AG04449 (cell line): ENCODE measurements around the gene ACHE.

Experiments
- CTCF ChIA-PET: fragments of 350-600 bp; formaldehyde crosslinking; extraction: SDS; loops from one replicate; lab custom pipeline; 2021; ENCODE audit warnings: antibody characterized with exemption; lab: Yijun Ruan, JAX
- POLR2A ChIA-PET: fragments of 400-600, 350-600 bp; formaldehyde crosslinking; extraction: SDS; loops from one replicate; lab custom pipeline; 2020; ENCODE audit warnings: antibody characterized with exemption, inconsistent platforms; lab: Yijun Ruan, JAX
- DNase-seq: peaks from one replicate; pipeline ENCODE4 v3.0.0-alpha.2; 2010; ENCODE audit warnings: low read depth, low spot score
- H3K4me3 ChIP-seq: 2 replicates; pipeline ENCODE4 v1.5.1; 2011; ENCODE audit warnings: low read depth, mild to moderate bottlenecking, control low read depth, low read length
- TF ChIP-seq, protein P1 (sequence below): IDR thresholded peaks from one replicate; pipeline ENCODE4 v1.5.1; 2011; ENCODE audit warnings: mild to moderate bottlenecking, moderate library complexity, low read length, control low read depth, inconsistent platforms; ENCODE audit not compliant: insufficient read depth; ENCODE audit errors: missing control alignments

Gene ACHE

DNA sequence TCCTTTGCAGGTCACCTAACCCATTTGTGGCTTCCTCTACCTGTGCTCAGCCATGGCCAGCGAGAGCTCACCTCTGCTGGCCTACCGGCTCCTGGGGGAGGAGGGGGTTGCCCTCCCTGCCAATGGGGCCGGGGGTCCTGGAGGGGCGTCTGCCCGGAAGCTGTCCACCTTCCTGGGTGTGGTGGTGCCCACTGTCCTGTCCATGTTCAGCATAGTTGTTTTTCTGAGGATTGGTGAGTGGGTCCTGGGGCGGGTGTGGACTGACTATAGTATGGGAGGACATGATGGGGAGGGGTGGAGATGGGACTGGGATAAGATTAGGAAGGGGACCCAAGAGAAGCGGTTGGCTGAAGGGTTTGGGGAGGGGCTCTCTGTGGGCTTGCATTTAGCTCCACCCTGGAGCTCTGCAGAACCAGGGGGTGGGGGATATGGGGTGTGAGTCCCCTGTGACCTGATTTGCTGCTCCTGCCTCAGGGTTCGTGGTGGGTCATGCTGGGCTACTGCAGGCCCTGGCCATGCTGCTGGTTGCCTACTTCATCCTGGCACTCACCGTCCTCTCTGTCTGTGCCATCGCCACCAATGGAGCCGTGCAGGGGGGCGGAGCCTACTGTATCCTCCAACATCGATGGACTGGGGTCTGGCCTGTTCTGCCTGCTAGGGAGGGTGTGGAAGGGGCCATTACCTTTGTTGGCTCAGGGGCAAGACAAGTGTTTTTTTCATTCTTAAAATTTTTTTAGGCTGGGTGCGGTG is 41.4 kb downstream of the ACHE start:
- ChIA-PET POLR2A (interaction anchor here (2.0 kb wide), 1 partner anchor 268 kb away, joined by 5 read pairs; the partner anchor contains the start of genes FBXO24 and LRCH4), CTCF (interaction anchor here (1.1 to 7.4 kb wide), 7 partner anchors 10 to 163 kb away, joined by 4 to 330 read pairs (median 14); partner anchors contain the start of genes EPO and POP7)
- DNase-seq = no peak
- H3K4me3 ChIP-seq = no peak overlapping the region
- TF ChIP-seq, protein P1, sequence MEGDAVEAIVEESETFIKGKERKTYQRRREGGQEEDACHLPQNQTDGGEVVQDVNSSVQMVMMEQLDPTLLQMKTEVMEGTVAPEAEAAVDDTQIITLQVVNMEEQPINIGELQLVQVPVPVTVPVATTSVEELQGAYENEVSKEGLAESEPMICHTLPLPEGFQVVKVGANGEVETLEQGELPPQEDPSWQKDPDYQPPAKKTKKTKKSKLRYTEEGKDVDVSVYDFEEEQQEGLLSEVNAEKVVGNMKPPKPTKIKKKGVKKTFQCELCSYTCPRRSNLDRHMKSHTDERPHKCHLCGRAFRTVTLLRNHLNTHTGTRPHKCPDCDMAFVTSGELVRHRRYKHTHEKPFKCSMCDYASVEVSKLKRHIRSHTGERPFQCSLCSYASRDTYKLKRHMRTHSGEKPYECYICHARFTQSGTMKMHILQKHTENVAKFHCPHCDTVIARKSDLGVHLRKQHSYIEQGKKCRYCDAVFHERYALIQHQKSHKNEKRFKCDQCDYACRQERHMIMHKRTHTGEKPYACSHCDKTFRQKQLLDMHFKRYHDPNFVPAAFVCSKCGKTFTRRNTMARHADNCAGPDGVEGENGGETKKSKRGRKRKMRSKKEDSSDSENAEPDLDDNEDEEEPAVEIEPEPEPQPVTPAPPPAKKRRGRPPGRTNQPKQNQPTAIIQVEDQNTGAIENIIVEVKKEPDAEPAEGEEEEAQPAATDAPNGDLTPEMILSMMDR = no peak

DNA sequence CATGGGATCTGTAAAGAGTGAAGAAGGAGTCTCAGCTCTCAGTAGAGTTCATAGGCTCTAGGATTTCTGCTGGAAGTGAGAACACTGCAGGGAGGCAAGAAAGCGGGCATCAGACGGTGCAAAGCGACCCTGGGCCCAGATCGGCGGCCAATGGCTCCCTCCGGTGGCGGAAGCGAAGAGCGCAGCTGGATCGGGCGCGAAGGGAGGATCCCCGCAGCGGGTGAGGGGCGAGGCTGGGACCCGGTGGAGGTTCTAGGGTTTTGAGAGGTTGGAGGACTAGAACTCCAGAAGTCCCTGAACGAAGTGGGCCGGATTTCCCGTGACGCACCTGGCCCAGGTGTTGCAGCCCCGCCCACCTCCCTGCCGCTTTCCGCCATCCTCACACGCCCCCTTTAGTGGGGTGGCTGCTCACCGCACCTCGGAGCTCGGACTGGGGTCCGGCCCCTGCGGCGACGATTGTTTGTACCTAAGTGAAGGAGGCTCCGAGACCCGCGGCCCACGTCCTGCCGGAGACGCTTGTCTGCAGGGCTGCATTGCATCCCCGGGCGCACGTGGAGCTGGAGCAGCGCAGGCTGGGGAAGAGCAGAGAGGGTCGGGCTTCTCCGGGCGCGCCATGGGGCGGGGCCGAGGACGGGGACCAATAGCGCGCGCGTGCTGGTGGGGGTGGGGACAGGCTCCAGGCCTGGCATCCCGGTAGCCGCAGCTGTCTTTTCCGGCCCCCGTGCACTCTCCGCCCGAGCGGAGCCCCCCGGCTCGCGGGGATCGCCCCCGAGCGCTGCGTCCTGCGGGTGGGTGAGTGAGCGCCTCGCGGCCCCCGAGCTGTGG is 43.4 kb downstream of the ACHE start, which contains the start of gene SLC12A9:
TSS of gene SLC12A9 (plus strand) at position 666 of the 825 bp plus-strand sequence. CDS start 1,485 bp downstream, outside the sequence.
- TF ChIP-seq, protein P1 = peak; percentile 97
- ChIA-PET POLR2A (interaction anchor here (0.5 to 2.7 kb wide), 12 partner anchors 10 to 424 kb away, joined by 3 to 22 read pairs (median 4); partner anchors contain the start of genes EPHB4, FBXO24, LRCH4 and POP7), CTCF (interaction anchor here (0.6 to 7.4 kb wide), 49 partner anchors 9 to 719 kb away, joined by 3 to 330 read pairs (median 4); partner anchors contain the start of genes EPHB4, EPO, GIGYF1 and MOSPD3)
- H3K4me3 ChIP-seq = peak within 1 kb of the TSS; percentile 76
- DNase-seq = peak; percentile 33

DNA sequence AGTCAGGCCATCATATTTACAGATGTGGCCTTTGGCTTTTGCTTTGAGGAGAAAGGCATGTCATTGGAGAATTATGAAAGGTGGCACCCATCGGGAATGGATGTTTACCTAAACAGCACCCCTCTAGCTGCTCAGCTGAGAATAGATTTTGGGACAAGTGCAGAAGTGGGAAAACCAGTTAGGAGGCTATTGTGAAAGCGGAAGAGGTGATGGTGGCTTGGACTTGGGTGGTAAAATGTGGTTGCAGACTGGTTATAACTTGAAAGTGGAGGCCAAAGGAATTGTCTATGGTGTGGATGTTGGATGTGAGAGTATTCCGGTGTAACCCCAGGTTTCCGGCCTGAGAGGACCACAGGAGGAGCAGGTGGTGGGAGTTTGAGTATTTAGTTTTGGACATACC is 48.3 kb downstream of the ACHE start:
- TF ChIP-seq, protein P1 = no peak
- ChIA-PET POLR2A (no interaction called here), CTCF (interaction anchor here (1.1 to 7.4 kb wide), 2 partner anchors 48 to 142 kb away, joined by 3 to 330 read pairs; partner anchors contain the start of gene POP7)
- no peak overlapping the region for H3K4me3 ChIP-seq
- no peak for DNase-seq

DNA sequence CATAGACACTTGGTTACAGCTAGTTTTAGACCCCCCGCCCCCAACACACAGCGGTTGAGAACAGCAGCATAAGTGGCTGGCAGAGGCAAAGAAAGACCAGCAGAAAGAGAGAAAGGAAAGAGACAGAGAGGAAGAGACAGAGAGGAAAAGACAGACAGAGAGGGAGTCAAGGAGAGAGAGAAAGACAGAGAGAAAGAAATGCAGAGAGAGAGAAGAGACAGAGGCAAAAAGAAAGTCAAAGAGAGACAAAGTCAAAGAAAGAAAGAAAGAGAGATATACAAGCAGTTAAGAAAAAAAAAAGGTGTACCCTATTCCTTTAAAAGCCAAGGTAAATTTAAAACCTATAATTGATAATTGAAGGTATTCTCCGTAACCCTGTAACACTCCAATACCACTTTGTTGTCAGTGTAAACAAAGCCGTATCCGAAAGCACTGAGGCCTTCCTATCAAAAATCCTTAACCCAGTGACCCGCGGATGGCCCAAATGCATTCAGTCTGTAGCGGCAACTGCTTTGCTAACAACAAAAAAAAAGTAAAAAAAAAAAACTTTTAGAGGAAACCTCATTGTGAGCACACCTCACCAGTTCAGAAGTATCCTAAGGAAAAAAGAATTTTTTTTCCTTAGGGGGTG is 55.1 kb downstream of the ACHE start:
- TF ChIP-seq, protein P1 = no peak
- no peak overlapping the region for H3K4me3 ChIP-seq
- ChIA-PET POLR2A (no interaction called here), CTCF (interaction anchor here (1.1 kb wide), 1 partner anchor 35 kb away, joined by 3 read pairs; no protein-coding TSS in a partner anchor)
- no peak for DNase-seq
